ENCODE data around the gene GNG13. TPM values are rescaled to one million over a fixed set of nuclear protein-coding genes. Genes with fewer than 3 reads are reported as not detected.

The GNG13 gene
- total and polyA plus RNA-seq, 9 of the 15 experiments (the other 6 are each of a cell fraction or from before 2014, with no cell fraction given): not detected

DNA sequence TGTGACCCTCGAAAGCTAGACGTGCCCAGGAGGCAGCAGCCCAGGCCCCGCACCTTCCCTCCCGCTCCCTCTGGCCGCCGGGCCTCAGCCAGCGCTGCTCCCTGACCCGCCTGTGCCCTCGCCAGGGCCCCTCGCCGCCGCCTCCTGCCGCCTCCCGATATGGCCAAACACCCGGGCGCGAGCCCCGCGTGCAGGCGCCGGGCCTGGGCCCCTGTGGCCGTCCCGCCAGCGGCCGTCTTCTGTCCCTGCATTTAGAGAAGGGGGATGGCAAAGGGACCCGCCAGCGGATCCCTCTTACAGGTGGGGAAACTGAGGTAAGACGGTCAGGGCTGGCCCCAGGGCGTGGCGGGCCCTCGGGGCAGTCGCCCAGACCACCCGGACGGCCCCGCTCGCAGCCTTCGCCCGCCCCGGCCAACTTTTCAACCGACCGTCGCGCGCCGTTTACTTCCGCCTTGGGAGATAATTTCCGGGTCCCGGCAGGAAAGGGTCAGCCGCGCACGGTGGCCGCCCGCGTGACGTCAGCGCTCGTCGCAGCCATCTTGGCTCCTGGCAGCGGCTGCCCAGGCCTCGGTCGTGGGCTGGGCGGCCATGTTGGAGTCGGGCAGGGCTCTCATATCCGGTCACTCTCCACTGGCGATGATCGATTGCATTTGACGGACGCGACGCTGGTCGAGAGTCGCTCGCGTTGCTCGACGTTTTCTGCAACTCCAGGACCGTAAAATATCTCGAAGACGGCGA, 7.0 kb upstream of the GNG13 start (continued):
- TF ChIP-seq ZNF589 (CRISPR knock-in tag; IDR thresholded peaks at IDR 0.05; ENCODE audit: low read depth) (no peak), ZNF140 (CRISPR knock-in tag; IDR thresholded peaks at IDR 0.05) (no peak), HMGN3 (IDR thresholded peaks at IDR 0.05; ENCODE audit: borderline replicate concordance, extremely low read depth, insufficient read length, low read depth, low read length) (peak; percentile 49), FOSL1 (tag; conservative IDR thresholded peaks at IDR 0.05) (no peak), XRCC5 (IDR thresholded peaks at IDR 0.05; ENCODE audit: low read depth, low read length) (peak; percentile 45; the same call in 1 of the 2 replicates), ZKSCAN3 (CRISPR knock-in tag; IDR thresholded peaks at IDR 0.05) (no peak), CBX8 (IDR thresholded peaks at IDR 0.05; ENCODE audit: borderline replicate concordance, extremely low read depth, low read depth, low read length, poor library complexity, severe bottlenecking) (no peak), ZNF75A (CRISPR knock-in tag; IDR thresholded peaks at IDR 0.05) (no peak), YBX1 (IDR thresholded peaks at IDR 0.05) (no peak), PRMT5 (CRISPR knock-in tag; IDR thresholded peaks at IDR 0.05) (no peak)
- TF ChIP-seq, protein P1, sequence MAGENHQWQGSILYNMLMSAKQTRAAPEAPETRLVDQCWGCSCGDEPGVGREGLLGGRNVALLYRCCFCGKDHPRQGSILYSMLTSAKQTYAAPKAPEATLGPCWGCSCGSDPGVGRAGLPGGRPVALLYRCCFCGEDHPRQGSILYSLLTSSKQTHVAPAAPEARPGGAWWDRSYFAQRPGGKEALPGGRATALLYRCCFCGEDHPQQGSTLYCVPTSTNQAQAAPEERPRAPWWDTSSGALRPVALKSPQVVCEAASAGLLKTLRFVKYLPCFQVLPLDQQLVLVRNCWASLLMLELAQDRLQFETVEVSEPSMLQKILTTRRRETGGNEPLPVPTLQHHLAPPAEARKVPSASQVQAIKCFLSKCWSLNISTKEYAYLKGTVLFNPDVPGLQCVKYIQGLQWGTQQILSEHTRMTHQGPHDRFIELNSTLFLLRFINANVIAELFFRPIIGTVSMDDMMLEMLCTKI (IDR thresholded peaks at IDR 0.05; ENCODE audit: partially characterized antibody): no peak
- TF ChIP-seq, protein P2, sequence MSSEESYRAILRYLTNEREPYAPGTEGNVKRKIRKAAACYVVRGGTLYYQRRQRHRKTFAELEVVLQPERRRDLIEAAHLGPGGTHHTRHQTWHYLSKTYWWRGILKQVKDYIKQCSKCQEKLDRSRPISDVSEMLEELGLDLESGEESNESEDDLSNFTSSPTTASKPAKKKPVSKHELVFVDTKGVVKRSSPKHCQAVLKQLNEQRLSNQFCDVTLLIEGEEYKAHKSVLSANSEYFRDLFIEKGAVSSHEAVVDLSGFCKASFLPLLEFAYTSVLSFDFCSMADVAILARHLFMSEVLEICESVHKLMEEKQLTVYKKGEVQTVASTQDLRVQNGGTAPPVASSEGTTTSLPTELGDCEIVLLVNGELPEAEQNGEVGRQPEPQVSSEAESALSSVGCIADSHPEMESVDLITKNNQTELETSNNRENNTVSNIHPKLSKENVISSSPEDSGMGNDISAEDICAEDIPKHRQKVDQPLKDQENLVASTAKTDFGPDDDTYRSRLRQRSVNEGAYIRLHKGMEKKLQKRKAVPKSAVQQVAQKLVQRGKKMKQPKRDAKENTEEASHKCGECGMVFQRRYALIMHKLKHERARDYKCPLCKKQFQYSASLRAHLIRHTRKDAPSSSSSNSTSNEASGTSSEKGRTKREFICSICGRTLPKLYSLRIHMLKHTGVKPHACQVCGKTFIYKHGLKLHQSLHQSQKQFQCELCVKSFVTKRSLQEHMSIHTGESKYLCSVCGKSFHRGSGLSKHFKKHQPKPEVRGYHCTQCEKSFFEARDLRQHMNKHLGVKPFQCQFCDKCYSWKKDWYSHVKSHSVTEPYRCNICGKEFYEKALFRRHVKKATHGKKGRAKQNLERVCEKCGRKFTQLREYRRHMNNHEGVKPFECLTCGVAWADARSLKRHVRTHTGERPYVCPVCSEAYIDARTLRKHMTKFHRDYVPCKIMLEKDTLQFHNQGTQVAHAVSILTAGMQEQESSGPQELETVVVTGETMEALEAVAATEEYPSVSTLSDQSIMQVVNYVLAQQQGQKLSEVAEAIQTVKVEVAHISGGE (CRISPR knock-in tag; IDR thresholded peaks at IDR 0.05): peak in 1 of 3 experiments; percentile 84; a peak in 2 of 6 replicates
- TF ChIP-seq, protein P3, sequence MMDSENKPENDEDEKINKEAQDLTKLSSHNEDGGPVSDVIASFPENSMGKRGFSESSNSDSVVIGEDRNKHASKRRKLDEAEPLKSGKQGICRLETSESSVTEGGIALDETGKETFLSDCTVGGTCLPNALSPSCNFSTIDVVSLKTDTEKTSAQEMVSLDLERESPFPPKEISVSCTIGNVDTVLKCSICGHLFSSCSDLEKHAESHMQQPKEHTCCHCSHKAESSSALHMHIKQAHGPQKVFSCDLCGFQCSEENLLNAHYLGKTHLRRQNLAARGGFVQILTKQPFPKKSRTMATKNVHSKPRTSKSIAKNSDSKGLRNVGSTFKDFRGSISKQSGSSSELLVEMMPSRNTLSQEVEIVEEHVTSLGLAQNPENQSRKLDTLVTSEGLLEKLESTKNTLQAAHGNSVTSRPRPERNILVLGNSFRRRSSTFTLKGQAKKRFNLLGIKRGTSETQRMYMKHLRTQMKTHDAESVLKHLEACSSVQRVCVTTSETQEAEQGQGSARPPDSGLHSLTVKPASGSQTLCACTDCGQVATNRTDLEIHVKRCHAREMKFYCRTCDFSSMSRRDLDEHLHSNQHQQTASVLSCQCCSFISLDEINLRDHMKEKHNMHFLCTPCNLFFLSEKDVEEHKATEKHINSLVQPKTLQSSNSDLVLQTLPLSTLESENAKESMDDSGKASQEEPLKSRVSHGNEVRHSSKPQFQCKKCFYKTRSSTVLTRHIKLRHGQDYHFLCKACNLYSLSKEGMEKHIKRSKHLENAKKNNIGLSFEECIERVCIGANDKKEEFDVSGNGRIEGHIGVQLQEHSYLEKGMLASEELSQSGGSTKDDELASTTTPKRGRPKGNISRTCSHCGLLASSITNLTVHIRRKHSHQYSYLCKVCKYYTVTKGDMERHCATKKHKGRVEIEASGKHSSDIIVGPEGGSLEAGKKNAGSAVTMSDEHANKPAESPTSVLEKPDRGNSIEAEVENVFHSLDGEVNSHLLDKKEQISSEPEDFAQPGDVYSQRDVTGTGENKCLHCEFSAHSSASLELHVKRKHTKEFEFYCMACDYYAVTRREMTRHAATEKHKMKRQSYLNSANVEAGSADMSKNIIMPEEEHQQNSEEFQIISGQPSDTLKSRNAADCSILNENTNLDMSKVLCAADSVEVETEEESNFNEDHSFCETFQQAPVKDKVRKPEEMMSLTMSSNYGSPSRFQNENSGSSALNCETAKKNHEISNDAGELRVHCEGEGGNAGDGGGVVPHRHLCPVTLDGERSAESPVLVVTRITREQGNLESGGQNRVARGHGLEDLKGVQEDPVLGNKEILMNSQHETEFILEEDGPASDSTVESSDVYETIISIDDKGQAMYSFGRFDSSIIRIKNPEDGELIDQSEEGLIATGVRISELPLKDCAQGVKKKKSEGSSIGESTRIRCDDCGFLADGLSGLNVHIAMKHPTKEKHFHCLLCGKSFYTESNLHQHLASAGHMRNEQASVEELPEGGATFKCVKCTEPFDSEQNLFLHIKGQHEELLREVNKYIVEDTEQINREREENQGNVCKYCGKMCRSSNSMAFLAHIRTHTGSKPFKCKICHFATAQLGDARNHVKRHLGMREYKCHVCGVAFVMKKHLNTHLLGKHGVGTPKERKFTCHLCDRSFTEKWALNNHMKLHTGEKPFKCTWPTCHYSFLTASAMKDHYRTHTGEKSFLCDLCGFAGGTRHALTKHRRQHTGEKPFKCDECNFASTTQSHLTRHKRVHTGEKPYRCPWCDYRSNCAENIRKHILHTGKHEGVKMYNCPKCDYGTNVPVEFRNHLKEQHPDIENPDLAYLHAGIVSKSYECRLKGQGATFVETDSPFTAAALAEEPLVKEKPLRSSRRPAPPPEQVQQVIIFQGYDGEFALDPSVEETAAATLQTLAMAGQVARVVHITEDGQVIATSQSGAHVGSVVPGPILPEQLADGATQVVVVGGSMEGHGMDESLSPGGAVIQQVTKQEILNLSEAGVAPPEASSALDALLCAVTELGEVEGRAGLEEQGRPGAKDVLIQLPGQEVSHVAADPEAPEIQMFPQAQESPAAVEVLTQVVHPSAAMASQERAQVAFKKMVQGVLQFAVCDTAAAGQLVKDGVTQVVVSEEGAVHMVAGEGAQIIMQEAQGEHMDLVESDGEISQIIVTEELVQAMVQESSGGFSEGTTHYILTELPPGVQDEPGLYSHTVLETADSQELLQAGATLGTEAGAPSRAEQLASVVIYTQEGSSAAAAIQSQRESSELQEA (IDR thresholded peaks at IDR 0.05; ENCODE audit: low read depth): no peak

All from K562 (cell line).